ENCODE data around the gene DBR1.
"Not testable (repeated sequence)": the region's sequence is repeated elsewhere in the genome, so short reads cannot be mapped to it uniquely, and the experiment has no call there.

Gene DBR1

DNA sequence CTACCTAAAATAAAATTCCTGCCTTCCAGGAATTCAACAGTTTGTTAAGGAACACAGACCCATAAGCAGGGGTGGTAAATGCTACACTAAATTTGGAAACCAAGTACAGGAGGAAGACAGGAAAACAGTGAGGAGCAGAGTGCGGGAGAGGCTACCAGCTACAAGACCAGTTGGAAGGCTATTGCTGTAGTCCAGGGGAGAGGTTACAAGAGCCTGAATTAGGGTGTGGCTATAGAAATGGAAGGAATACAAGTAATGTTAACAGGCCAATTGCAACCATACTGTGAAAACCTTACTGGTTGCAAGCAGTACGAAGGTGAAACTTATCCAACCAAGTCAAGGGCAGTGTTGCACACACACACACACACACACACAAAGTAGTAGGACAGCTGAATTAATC, 11.5 kb upstream of the DBR1 start:
- peak; percentile 67 for DNase-seq (ENCODE audit: low spot score)

DNA sequence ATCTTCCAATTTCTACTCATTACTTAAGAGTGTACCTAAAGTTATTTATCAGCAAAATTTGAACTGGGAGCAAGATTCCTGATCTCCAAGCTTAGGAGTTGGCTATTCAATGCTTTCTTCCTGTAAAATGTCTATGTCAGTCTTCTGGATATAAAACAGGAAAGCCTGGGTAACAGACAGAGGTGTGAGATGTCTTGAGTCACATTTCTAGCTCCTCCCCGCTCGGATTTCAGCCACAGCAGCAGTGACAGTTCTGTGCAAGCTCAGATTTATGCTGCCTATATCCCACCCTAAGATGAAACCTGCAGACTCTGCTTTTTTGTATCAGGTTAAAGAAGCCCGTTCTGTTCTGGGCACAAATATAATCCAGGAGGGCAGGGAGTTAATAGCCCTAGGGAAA, 10.3 kb upstream of the DBR1 start:
- DNase-seq (ENCODE audit: low spot score): no peak

- DNase-seq (ENCODE audit: low spot score): peak; percentile 77
Observed at GRCh38 chr3:138180375-138181029, 5.8 kb upstream of the DBR1 start.

- no peak for DNase-seq (ENCODE audit: low spot score)
Observed at GRCh38 chr3:138173769-138174420, 826 bp downstream of the DBR1 start.

- no peak for DNase-seq (ENCODE audit: low spot score)
Observed at GRCh38 chr3:138172625-138173024, 2.1 kb downstream of the DBR1 start.

DNA sequence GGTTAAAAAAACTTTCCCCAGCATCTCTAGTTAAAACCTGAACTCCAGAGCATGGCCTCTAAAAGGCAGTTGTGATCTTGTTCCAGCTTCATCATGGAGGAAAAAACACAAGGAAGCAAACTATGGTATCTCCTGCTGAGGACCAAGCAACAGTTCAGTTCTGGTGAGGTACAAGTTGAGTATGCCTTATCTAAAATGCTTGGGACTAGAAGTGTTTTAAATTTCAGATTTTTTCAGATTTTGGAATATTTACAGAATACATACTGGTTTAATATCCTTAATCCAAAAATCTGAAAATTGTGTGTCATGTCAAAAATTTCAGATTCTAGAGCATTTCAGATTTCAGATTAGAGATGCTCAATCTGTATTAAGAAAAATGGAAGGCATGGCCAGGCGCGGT, 9.7 kb downstream of the DBR1 start:
- no peak for DNase-seq (ENCODE audit: low spot score)

DNA sequence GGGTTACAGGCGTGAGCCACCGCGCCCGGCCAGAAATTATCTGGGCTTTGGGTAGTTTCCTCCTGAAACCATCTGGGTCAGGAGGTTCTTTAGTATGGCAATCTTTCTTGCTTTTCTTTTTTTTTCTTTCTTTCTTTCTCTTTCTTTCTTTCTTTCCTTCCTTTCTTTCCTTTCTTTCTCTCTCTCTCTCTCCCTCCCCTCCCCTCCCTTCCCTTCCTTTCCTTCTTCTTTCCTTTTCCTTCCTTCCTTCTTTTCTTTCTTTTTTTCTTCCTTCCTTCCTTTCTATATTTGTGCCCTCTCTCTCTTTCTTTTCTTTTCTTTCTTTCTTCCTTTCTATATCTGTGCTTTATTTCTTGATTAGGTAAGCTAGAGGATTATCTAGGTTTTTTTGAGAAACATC, 17.0 kb downstream of the DBR1 start:
- no peak for DNase-seq (ENCODE audit: low spot score)

GRCh38 chr3:138154534-138154933, 20.2 kb downstream of the DBR1 start:
- DNase-seq (ENCODE audit: low spot score): no peak

- DNase-seq (ENCODE audit: low spot score): peak; percentile 11
Observed at GRCh38 chr3:138148503-138148902, 26.2 kb downstream of the DBR1 start.

GRCh38 chr3:138142181-138142580, 32.5 kb downstream of the DBR1 start:
- DNase-seq (ENCODE audit: low spot score): not testable (repeated sequence)

DNA sequence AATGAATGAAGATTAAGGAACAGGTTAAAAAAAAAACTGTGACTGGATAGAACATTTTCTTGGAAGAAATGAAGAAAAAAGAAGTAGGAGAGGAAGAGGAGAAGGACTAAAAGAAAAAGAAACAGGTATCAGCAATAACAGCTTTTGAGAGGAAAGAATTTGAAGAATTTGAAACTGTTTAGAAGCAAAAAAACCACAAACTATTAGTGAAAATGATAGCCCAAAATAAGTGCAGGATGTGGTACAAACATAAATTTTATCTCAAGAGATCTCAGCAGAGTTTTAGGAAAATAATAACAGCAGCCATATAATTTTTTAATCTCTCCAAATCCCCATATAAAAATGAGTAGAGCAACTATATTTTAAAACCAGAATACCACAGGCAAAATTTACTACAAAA, 33.8 kb downstream of the DBR1 start:
- no peak for DNase-seq (ENCODE audit: low spot score)

DNA sequence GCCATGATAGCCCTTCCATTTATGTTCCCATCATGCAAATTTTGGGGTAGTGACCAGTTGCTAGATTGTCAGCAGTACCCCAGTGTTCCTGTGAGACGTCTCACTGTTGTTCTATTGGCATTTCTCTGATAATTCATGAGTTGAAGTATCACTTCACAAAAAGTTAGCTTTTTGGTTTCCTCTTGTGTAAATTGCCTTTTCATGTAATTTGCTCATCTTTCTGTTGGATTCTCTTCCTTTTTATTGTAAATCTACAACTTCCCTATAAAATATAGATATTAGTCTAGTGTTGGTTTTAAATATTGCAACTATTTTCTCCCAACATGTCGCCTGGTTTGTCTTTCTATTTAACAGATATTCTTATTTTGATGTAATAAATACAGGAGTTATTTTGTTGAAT, 35.0 kb downstream of the DBR1 start:
- DNase-seq (ENCODE audit: low spot score): no peak

DNA sequence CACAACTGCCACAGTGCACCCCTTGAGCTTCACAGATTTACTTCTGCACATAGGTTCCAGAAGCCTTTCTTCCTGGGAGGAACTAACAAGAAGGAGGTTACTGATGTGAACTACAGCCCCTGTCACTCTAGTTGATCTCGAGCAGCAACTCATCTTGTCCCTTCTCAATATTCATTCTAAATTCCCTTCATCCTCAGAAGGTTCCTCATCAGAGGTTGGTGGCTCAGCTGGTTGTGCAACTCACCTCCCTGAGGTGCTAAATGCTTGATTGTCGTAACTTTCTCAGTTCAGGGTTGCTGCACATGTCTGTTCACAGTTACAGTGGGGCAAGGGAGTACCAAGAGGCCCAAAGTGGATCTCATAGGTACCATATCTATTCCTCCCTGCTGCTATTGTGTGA, 36.9 kb downstream of the DBR1 start:
- no peak for DNase-seq (ENCODE audit: low spot score)

- DNase-seq (ENCODE audit: low spot score): no peak
Observed at GRCh38 chr3:138136201-138136600, 38.5 kb downstream of the DBR1 start.

- no peak for DNase-seq (ENCODE audit: low spot score)
Observed at GRCh38 chr3:138135833-138136194, 38.9 kb downstream of the DBR1 start.

- DNase-seq (ENCODE audit: low spot score): no peak
Observed at GRCh38 chr3:138135146-138135832, 39.4 kb downstream of the DBR1 start.

DNA sequence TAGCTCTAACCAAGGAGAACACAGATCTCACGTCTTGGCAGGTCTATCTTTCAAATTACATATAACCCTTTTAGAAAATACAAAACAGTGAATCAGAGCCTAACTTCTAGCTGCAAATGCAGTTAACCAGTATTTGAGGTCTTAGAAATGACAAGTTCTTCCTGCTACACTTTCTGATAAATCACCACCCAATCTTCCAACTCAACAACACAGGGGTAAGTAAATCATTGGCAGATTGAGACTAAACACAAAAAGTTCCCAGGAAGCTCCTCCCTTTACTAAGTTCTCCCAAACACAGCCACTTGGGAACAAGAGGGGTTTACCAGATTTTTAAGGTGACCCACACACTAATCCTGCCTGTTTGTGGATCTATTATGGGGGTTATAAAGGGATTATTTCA, 42.5 kb downstream of the DBR1 start, which contains the start of gene A4GNT:
TSS of gene A4GNT (minus strand) at position 152 of the 400 bp plus-strand sequence. CDS start 1,134 bp downstream, outside the sequence.
- no peak for DNase-seq (ENCODE audit: low spot score)

- no peak for DNase-seq (ENCODE audit: low spot score)
Observed at GRCh38 chr3:138127636-138128365, 46.9 kb downstream of the DBR1 start.

- peak; percentile 44 for DNase-seq (ENCODE audit: low spot score)
Observed at GRCh38 chr3:138125548-138126221, 49.0 kb downstream of the DBR1 start.

DNA sequence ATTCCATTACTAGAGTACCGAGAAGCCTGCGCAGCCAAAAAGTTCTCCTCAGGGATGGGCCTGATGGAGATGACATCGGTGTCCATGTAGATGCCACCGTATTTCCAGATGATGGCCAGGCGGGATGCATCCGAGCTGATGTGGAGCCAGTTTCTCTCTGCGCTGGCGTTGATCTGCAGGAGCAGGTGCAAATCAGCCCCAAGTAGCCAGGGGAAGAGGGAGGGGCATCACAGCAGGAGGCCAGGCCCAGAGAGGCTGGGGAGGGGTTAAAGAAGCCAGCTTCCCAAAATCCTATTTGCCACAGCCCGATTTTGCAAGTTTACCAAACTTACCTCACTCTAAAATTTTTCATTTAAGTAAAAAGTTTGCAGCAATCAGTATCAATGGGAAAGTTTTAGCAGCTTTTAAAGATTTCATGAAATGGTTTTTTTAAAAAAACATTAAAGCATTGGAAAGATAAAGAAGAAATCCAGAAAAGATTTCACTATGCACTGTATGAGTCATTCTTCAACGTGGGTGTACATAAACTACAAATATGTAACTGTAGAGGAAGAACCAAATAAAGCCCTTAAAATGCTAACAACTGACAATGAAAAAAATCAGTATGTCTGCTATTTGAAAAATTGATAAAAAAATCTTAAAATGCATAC, 49.9 kb downstream of the DBR1 start:
- DNase-seq (ENCODE audit: low spot score): peak; percentile 21

- no peak for DNase-seq (ENCODE audit: low spot score)
Observed at GRCh38 chr3:138124188-138124587, 50.5 kb downstream of the DBR1 start.

DNA sequence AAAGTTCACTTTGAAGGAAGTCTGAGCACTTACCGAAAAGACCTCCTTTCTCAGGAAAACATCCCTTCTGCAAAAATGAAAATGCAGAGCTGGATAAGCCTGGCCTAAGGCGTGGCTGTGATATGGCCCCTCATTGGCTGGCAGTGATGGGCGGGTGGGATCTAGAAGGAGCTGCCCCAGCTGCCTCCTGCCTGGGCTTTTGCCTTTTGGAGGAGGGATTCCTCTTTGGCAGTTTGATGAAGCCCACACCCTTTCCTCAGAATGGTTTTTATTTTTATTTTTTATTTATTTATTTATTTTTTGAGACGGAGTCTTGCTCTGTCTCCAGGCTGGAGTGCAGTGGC, 55.3 kb downstream of the DBR1 start:
- DNase-seq (ENCODE audit: low spot score): no peak
